Measurements from ENCODE around the gene CCDC102A.
A peak's percentile ranks its signal among the peaks of the same experiment; 100 is the strongest.

The CCDC102A gene

GRCh38 chr16:57539072-57539796, 2.9 kb upstream of the CCDC102A start:
- peaks cover 2% of the 10 kb centered on the region for H3K4me1 ChIP-seq (ENCODE audit: control insufficient read depth, insufficient read depth, low read length)
- no peak overlapping the region for H3K27ac ChIP-seq (ENCODE audit: extremely low read depth, low read depth, low read length)
- POLR2A ChIA-PET: no interaction called here
- CTCF ChIA-PET: no interaction called here
- no peaks in the 10 kb centered on the region for H3K36me3 ChIP-seq (ENCODE audit: control insufficient read depth in 2 of 2, insufficient read depth in 1 of 2, low read length in 2 of 2)
- TF ChIP-seq ZNF521 (tag by site-specific recombination; IDR thresholded peaks at IDR 0.05): no peak
- no peak for TF ChIP-seq ZBTB48 (tag by site-specific recombination; IDR thresholded peaks at IDR 0.05)
- TF ChIP-seq ZNF202 (tag by site-specific recombination; IDR thresholded peaks at IDR 0.05; ENCODE audit: borderline replicate concordance): no peak
- no peak for TF ChIP-seq ZSCAN16 (tag by site-specific recombination; IDR thresholded peaks at IDR 0.05)
- TF ChIP-seq ZNF175 (tag by site-specific recombination; IDR thresholded peaks at IDR 0.05): no peak
- TF ChIP-seq ZNF658 (tag by site-specific recombination; IDR thresholded peaks at IDR 0.05): no peak
- TF ChIP-seq ZBTB20 (tag by site-specific recombination; IDR thresholded peaks at IDR 0.05): no peak
- no peak for TF ChIP-seq ZNF544 (tag by site-specific recombination; IDR thresholded peaks at IDR 0.05)
- TF ChIP-seq ZNF660 (tag by site-specific recombination; IDR thresholded peaks at IDR 0.05): no peak
- no peak for TF ChIP-seq ZNF324 (tag by site-specific recombination; IDR thresholded peaks at IDR 0.05)
- TF ChIP-seq ZNF350 (tag by site-specific recombination; IDR thresholded peaks at IDR 0.05): no peak
- no peak for TF ChIP-seq ZNF311 (tag by site-specific recombination; IDR thresholded peaks at IDR 0.05; ENCODE audit: borderline replicate concordance)
- TF ChIP-seq, protein P1, sequence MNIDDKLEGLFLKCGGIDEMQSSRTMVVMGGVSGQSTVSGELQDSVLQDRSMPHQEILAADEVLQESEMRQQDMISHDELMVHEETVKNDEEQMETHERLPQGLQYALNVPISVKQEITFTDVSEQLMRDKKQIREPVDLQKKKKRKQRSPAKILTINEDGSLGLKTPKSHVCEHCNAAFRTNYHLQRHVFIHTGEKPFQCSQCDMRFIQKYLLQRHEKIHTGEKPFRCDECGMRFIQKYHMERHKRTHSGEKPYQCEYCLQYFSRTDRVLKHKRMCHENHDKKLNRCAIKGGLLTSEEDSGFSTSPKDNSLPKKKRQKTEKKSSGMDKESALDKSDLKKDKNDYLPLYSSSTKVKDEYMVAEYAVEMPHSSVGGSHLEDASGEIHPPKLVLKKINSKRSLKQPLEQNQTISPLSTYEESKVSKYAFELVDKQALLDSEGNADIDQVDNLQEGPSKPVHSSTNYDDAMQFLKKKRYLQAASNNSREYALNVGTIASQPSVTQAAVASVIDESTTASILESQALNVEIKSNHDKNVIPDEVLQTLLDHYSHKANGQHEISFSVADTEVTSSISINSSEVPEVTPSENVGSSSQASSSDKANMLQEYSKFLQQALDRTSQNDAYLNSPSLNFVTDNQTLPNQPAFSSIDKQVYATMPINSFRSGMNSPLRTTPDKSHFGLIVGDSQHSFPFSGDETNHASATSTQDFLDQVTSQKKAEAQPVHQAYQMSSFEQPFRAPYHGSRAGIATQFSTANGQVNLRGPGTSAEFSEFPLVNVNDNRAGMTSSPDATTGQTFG (tag by site-specific recombination; IDR thresholded peaks at IDR 0.05; ENCODE audit: borderline replicate concordance): no peak
- no peak for TF ChIP-seq ZNF645 (tag by site-specific recombination; IDR thresholded peaks at IDR 0.05)
- no peak for TF ChIP-seq ZXDB (tag by site-specific recombination; IDR thresholded peaks at IDR 0.05)
- TF ChIP-seq ZNF677 (tag by site-specific recombination; IDR thresholded peaks at IDR 0.05): no peak
- no peak for TF ChIP-seq ZNF394 (tag by site-specific recombination; IDR thresholded peaks at IDR 0.05; ENCODE audit: borderline replicate concordance)
- TF ChIP-seq GLIS1 (tag by site-specific recombination; IDR thresholded peaks at IDR 0.05): no peak
- no peak for TF ChIP-seq ZNF174 (tag by site-specific recombination; IDR thresholded peaks at IDR 0.05)
- no peak overlapping the region for H3K4me3 ChIP-seq (ENCODE audit: low read depth, low read length)
- H3K9me3 ChIP-seq (ENCODE audit: control insufficient read depth, insufficient read depth, low read depth, low read length): no peaks in the 10 kb centered on the region

- Histone ChIP-seq H3K36me3 (ENCODE audit: control insufficient read depth in 2 of 2, insufficient read depth in 1 of 2, low read length in 2 of 2) (no peaks in the 10 kb centered on the region), H3K27ac (ENCODE audit: extremely low read depth, low read depth, low read length) (no peak overlapping the region), H3K4me3 (ENCODE audit: low read depth, low read length) (no peak overlapping the region), H3K4me1 (ENCODE audit: control insufficient read depth, insufficient read depth, low read length) (peaks cover 8% of the 10 kb centered on the region), H3K9me3 (ENCODE audit: control insufficient read depth, insufficient read depth, low read depth, low read length) (no peaks in the 10 kb centered on the region)
- CTCF ChIA-PET: interaction anchor here (0.6 kb wide), 1 partner anchor 377 kb away, joined by 3 read pairs; no protein-coding TSS in a partner anchor
- no peak for TF ChIP-seq YY2 (tag by site-specific recombination; IDR thresholded peaks at IDR 0.05)
- TF ChIP-seq PRDM4 (tag by site-specific recombination; IDR thresholded peaks at IDR 0.05): 0 out of 2 replicates have a peak, but pooled peaks have one; percentile 10
- TF ChIP-seq, protein P2, sequence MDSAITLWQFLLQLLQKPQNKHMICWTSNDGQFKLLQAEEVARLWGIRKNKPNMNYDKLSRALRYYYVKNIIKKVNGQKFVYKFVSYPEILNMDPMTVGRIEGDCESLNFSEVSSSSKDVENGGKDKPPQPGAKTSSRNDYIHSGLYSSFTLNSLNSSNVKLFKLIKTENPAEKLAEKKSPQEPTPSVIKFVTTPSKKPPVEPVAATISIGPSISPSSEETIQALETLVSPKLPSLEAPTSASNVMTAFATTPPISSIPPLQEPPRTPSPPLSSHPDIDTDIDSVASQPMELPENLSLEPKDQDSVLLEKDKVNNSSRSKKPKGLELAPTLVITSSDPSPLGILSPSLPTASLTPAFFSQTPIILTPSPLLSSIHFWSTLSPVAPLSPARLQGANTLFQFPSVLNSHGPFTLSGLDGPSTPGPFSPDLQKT (IDR thresholded peaks at IDR 0.05; ENCODE audit: borderline replicate concordance, low read depth, low read length): no peak
- no peak for TF ChIP-seq ZNF175 (tag by site-specific recombination; IDR thresholded peaks at IDR 0.05)
- POLR2A ChIA-PET: no interaction called here
Measured at GRCh38 chr16:57538235-57538721, 1.9 kb upstream of the CCDC102A start.

Data from HEK293 (cell line).